OCI-LY1 (cell line): Measurements from ENCODE around the gene ZDHHC11B.

Source experiments
- EZH2 ChIP-seq: fragments of 200-600 bp; sonication (generic), shearing (Covaris generic); IDR thresholded peaks from 2 replicates; pipeline ENCODE4 v1.8.0; 2017; ENCODE audit warnings: borderline replicate concordance, mixed run types, mild to moderate bottlenecking, antibody characterized with exemption, low read length, moderate library complexity, mixed read lengths
- TF ChIP-seq, protein P1 (sequence below): fragments of 200-600 bp; sonication (generic), shearing (Covaris generic); IDR thresholded peaks from 2 replicates; pipeline ENCODE4 v1.5.1; 2017; ENCODE audit warnings: mild to moderate bottlenecking, antibody characterized with exemption, low read length, moderate library complexity, mixed read lengths

DNA sequence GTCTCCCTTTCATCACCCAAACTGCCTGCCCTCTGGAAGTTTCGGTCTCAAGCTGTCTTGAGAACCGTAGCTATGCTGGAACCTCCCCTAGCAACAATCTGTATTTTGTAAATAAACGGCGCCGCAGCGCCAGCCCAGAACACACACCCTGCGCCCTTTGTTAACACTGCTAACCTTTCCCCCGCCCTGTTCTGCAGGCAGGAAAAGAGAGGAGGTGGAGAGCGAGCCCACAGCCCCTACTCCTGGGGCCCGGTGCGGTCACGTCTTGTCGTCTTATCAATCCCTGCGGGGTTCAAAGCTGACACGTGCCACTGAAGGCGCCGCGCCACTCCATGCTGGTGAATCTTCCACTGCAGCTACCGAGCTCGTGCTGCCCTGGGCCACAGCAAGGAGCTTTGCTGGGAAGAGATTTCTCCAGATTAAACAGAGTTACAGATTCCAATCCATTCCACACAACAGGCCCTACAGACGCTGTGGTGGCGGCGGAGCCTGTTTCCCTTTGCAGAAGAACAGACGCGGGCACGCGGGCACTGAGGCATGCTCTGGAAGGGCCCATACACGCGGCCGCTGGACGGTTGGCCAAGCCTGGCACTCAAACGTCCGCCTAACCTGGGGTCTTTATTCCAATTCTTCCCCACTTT, 25.3 kb downstream of the ZDHHC11B start:
- TF ChIP-seq, protein P1, sequence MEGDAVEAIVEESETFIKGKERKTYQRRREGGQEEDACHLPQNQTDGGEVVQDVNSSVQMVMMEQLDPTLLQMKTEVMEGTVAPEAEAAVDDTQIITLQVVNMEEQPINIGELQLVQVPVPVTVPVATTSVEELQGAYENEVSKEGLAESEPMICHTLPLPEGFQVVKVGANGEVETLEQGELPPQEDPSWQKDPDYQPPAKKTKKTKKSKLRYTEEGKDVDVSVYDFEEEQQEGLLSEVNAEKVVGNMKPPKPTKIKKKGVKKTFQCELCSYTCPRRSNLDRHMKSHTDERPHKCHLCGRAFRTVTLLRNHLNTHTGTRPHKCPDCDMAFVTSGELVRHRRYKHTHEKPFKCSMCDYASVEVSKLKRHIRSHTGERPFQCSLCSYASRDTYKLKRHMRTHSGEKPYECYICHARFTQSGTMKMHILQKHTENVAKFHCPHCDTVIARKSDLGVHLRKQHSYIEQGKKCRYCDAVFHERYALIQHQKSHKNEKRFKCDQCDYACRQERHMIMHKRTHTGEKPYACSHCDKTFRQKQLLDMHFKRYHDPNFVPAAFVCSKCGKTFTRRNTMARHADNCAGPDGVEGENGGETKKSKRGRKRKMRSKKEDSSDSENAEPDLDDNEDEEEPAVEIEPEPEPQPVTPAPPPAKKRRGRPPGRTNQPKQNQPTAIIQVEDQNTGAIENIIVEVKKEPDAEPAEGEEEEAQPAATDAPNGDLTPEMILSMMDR = no peak
- no peak for TF ChIP-seq EZH2
